ENCODE results near the gene CNOT4.
"Not testable (repeated sequence)": the region's sequence is repeated elsewhere in the genome, so short reads cannot be mapped to it uniquely, and the experiment has no call there.

Gene CNOT4

GRCh38 chr7:135447748-135448147, 62.2 kb downstream of the CNOT4 start:
- DNase-seq: no peak

GRCh38 chr7:135445690-135446089, 64.2 kb downstream of the CNOT4 start:
- DNase-seq: no peak

- not testable (repeated sequence) for DNase-seq
Observed at GRCh38 chr7:135445266-135445665, 64.6 kb downstream of the CNOT4 start.

- DNase-seq: no peak
Observed at GRCh38 chr7:135441791-135442190, 68.1 kb downstream of the CNOT4 start.

- no peak for DNase-seq
Observed at GRCh38 chr7:135434047-135434446, 75.9 kb downstream of the CNOT4 start.

GRCh38 chr7:135430626-135431025, 79.3 kb downstream of the CNOT4 start:
- no peak for DNase-seq

- no peak for DNase-seq
Observed at GRCh38 chr7:135428879-135429278, 81.0 kb downstream of the CNOT4 start.

- DNase-seq: no peak
Observed at GRCh38 chr7:135428011-135428410, 81.9 kb downstream of the CNOT4 start.

- DNase-seq: no peak
Observed at GRCh38 chr7:135427166-135427565, 82.7 kb downstream of the CNOT4 start.

GRCh38 chr7:135425036-135425435, 84.9 kb downstream of the CNOT4 start:
- no peak for DNase-seq

- no peak for DNase-seq
Observed at GRCh38 chr7:135420786-135421185, 89.1 kb downstream of the CNOT4 start.

GRCh38 chr7:135416431-135416830, 93.5 kb downstream of the CNOT4 start:
- DNase-seq: no peak

- peak; percentile 26 for DNase-seq
Observed at GRCh38 chr7:135414850-135415439, 95.0 kb downstream of the CNOT4 start.

- DNase-seq: no peak
Observed at GRCh38 chr7:135414208-135414607, 95.7 kb downstream of the CNOT4 start.

GRCh38 chr7:135411098-135411497, 98.8 kb downstream of the CNOT4 start:
- no peak for DNase-seq

GRCh38 chr7:135410543-135410942, 99.4 kb downstream of the CNOT4 start:
- DNase-seq: no peak

- no peak for DNase-seq
Observed at GRCh38 chr7:135409845-135410542, 99.9 kb downstream of the CNOT4 start.

GRCh38 chr7:135407884-135408283, 102.0 kb downstream of the CNOT4 start:
- no peak for DNase-seq

GRCh38 chr7:135406918-135407317, 103.0 kb downstream of the CNOT4 start:
- DNase-seq: no peak

- DNase-seq: no peak
Observed at GRCh38 chr7:135405969-135406368, 103.9 kb downstream of the CNOT4 start.

GRCh38 chr7:135403302-135403701, 106.6 kb downstream of the CNOT4 start:
- DNase-seq: no peak

GRCh38 chr7:135397689-135398088, 112.2 kb downstream of the CNOT4 start:
- DNase-seq: no peak

GRCh38 chr7:135392701-135393100, 117.2 kb downstream of the CNOT4 start:
- no peak for DNase-seq

- no peak for DNase-seq
Observed at GRCh38 chr7:135391514-135391913, 118.4 kb downstream of the CNOT4 start.

- DNase-seq: no peak
Observed at GRCh38 chr7:135390829-135391228, 119.1 kb downstream of the CNOT4 start.
